B cell (primary cell): ENCODE results near the gene PICK1. TPM values are rescaled to one million over a fixed set of nuclear protein-coding genes. Genes with fewer than 3 reads are reported as not detected.

Experiments used
- ATAC-seq: fragments of 200-7000 bp; cut with Tn5 transposase; one replicate; pipeline ENCODE4 v1.10.0; 2021; ENCODE audit warnings: low read depth, mild to moderate bottlenecking, moderate number of reproducible peaks, moderate library complexity
- CTCF ChIA-PET: fragments of 350-600 bp; sonication (Branson Sonifier 250); formaldehyde crosslinking; loops from one replicate; lab custom pipeline; 2021; ENCODE audit warnings: antibody characterized with exemption, inconsistent platforms; lab: Charles Lee
- POLR2A ChIA-PET: fragments of 350-600 bp; sonication (Branson Sonifier 250); formaldehyde crosslinking; loops from one replicate; lab custom pipeline; 2021; ENCODE audit warnings: antibody characterized with exemption; lab: Charles Lee
- DNase-seq: peaks from one replicate; pipeline ENCODE4 v3.0.0; 2013
- H2AFZ ChIP-seq: 2 replicates; pipeline ENCODE4 v1.6.1; 2012; ENCODE audit warnings: mild to moderate bottlenecking, low read depth, low read length; ENCODE audit not compliant: insufficient read depth, poor library complexity, severe bottlenecking
- H3K27ac ChIP-seq, 2 donors: 1 replicate in 1 of 2; 2 replicates in 1 of 2; pipeline ENCODE4 v1.5.1; 2012 to 2013; ENCODE audit warnings: low read length in 2 of 2, mild to moderate bottlenecking in 2 of 2, moderate library complexity in 1 of 2
- H3K27me3 ChIP-seq, 4 experiments: fragments of 200-600 bp in 1 of 4; sonication (generic) in 1 of 4; replicated peaks in 1 of 4; 1 replicate in 2 of 4; 2 replicates in 2 of 4; pipeline versions ENCODE4 v1.6.1 to v1.7.0; 2013 to 2016; ENCODE audit warnings: low read length in 3 of 4, mild to moderate bottlenecking in 2 of 4, mixed read lengths in 1 of 4, moderate library complexity in 1 of 4; ENCODE audit not compliant: insufficient read depth in 4 of 4, control insufficient read depth in 3 of 4; ENCODE audit errors: control extremely low read depth in 1 of 4
- H3K36me3 ChIP-seq, 2 experiments: replicated peaks in 1 of 2; 1 replicate in 1 of 2; 2 replicates in 1 of 2; pipeline versions ENCODE4 v1.6.1 to v1.7.1; 2013; ENCODE audit warnings: low read length in 1 of 2; ENCODE audit not compliant: insufficient read depth in 2 of 2, control insufficient read depth in 1 of 2; ENCODE audit errors: control extremely low read depth in 1 of 2, extremely low read depth in 1 of 2
- H3K4me1 ChIP-seq, 2 donors: fragments of 200-600 bp in 1 of 2; sonication (generic) in 1 of 2; 1 replicate in 1 of 2; 2 replicates in 1 of 2; pipeline versions ENCODE4 v1.5.1 to v1.6.1; 2013 to 2017; ENCODE audit warnings: low read length in 2 of 2; ENCODE audit not compliant: control insufficient read depth in 2 of 2, insufficient read depth in 2 of 2
- H3K4me2 ChIP-seq: replicated peaks from 2 replicates; pipeline ENCODE3; 2012; ENCODE audit warnings: mild to moderate bottlenecking, low read depth, low read length; ENCODE audit not compliant: poor library complexity, severe bottlenecking
- H3K4me3 ChIP-seq, 5 experiments: fragments of 200-600 bp in 1 of 5; sonication (generic) in 1 of 5; 1 replicate in 3 of 5; 2 replicates in 2 of 5; pipeline versions ENCODE4 v1.5.1 to v1.7.0; 2011 to 2016; ENCODE audit warnings: low read length in 4 of 5, mild to moderate bottlenecking in 4 of 5, low read depth in 2 of 5, control low read depth in 1 of 5, moderate library complexity in 1 of 5; ENCODE audit not compliant: insufficient read depth in 1 of 5; ENCODE audit errors: control extremely low read depth in 1 of 5, extremely low read depth in 1 of 5
- H3K79me2 ChIP-seq: fragments of 200-600 bp; sonication (generic); one replicate; pipeline ENCODE4 v1.6.0; 2016; ENCODE audit warnings: low read length; ENCODE audit not compliant: control insufficient read depth, insufficient read depth
- H3K9ac ChIP-seq: fragments of 200-600 bp; sonication (generic); 2 replicates; pipeline ENCODE4 v1.6.1; 2017; ENCODE audit warnings: mild to moderate bottlenecking, low read length, moderate library complexity
- H3K9me3 ChIP-seq, 3 donors: one replicate each; pipeline versions ENCODE4 v1.6.1 to v1.7.1; 2013; ENCODE audit warnings: low read length in 2 of 3; ENCODE audit not compliant: control insufficient read depth in 2 of 3, insufficient read depth in 1 of 3; ENCODE audit errors: control extremely low read depth in 1 of 3
- H4K20me1 ChIP-seq: 2 replicates; pipeline ENCODE4 v1.6.0; 2012; ENCODE audit warnings: mild to moderate bottlenecking, low read length; ENCODE audit not compliant: insufficient read depth, control insufficient read depth, poor library complexity, severe bottlenecking
- H3K27ac Mint-ChIP-seq: one replicate; pipeline ENCODE4 v1.8.0; 2021; ENCODE audit warnings: mixed read lengths
- H3K27me3 Mint-ChIP-seq: one replicate; pipeline ENCODE4 v1.8.0; 2021; ENCODE audit warnings: mixed read lengths
- H3K4me1 Mint-ChIP-seq: one replicate; pipeline ENCODE4 v1.8.0; 2021; ENCODE audit warnings: mixed read lengths
- H3K4me3 Mint-ChIP-seq: one replicate; pipeline ENCODE4 v1.8.0; 2021; ENCODE audit warnings: mixed read lengths
- H3K9me3 Mint-ChIP-seq: one replicate; pipeline ENCODE4 v1.8.0; 2022; ENCODE audit warnings: mixed read lengths; ENCODE audit not compliant: insufficient read depth
- EZH2 ChIP-seq: IDR thresholded peaks from 2 replicates; pipeline ENCODE4 v1.6.1; 2012; ENCODE audit warnings: borderline replicate concordance, low read depth, mild to moderate bottlenecking, moderate library complexity, low read length; ENCODE audit not compliant: insufficient read depth, poor library complexity, severe bottlenecking
- WGBS: methylation state at CpG from one replicate; pipeline ENCODE4 v1.1.5; 2013; ENCODE audit warnings: missing lambda C conversion rate; ENCODE audit not compliant: insufficient coverage; 5-methylcytosine and 5-hydroxymethylcytosine counted together
- intact Hi-C: fragments of 100-400 bp; cut with micrococcal nuclease; formaldehyde crosslinking; loops from one replicate; pipeline ENCODE4 v1.10.0; 2022
- polyA plus RNA-seq: library from polyadenylated mRNA; depleted of rRNA; stranded (reverse); fragments of >200 nt; gene quantifications from 2 replicates; pipeline ENCODE4 v1.2.3, GENCODE V29; 2012
- total RNA-seq, 2 donors: library from RNA; stranded (reverse); fragments of 120-200 nt in 1 of 2; gene quantifications; 1 replicate in 1 of 2; 2 replicates in 1 of 2; pipeline versions ENCODE4 v1.2.3 to v1.2.4, GENCODE V29; 2013 to 2022
- TF ChIP-seq, protein P1 (sequence below): fragments of 200-600 bp; IDR thresholded peaks from one replicate; pipeline ENCODE4 v1.8.0; 2022; ENCODE audit warnings: antibody characterized with exemption, mild to moderate bottlenecking

The PICK1 gene
- total and polyA plus RNA-seq, 2 donors (not counting 1 experiment from before 2014, with no cell fraction given), result 34.2 to 37.4 TPM

DNA sequence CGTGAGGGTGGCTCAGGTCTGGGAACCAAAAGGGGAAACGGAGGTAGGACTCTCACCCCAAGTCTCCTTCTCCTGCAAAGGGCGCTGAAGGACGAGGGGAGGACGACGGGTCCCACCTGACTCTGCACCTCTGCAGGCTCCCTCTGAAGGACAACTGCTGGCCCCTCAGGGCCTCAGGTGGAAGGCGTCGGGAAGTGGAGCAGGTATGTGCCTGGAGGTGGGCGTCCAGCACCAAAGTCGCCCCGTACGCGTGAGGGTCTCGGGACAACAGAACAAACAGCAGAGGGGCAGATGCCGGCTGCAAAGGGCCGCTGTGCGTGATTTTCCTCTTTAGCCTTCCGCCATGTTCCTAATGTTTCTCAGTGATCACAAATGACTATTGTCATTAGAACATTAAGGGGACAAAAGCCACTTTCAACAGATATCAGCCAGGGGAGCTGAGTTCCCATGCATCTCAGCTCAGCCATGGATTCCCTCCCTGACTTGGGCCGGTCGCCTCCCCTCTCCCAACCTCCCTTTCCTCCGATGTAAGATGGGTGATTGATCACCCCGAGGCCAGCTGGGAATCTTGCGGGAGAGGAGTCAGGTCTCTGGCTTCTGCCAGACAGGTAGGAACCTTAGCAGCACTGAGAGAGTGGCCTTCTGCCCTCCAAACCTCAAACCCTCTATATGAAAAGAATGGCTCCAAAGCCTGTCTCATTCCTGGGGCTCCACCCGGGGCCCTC is 25.9 kb downstream of the PICK1 start:
- intact Hi-C loops, result no loop called here
- WGBS, result 72% methylated on average over 19 of the region's 24 CpGs
- H3K79me2 ChIP-seq, result no peaks in the 10 kb centered on the region
- no peaks in the 10 kb centered on the region for H3K9me3 ChIP-seq
- ATAC-seq, result no peak
- no peak for TF ChIP-seq EZH2
- TF ChIP-seq, protein P1, sequence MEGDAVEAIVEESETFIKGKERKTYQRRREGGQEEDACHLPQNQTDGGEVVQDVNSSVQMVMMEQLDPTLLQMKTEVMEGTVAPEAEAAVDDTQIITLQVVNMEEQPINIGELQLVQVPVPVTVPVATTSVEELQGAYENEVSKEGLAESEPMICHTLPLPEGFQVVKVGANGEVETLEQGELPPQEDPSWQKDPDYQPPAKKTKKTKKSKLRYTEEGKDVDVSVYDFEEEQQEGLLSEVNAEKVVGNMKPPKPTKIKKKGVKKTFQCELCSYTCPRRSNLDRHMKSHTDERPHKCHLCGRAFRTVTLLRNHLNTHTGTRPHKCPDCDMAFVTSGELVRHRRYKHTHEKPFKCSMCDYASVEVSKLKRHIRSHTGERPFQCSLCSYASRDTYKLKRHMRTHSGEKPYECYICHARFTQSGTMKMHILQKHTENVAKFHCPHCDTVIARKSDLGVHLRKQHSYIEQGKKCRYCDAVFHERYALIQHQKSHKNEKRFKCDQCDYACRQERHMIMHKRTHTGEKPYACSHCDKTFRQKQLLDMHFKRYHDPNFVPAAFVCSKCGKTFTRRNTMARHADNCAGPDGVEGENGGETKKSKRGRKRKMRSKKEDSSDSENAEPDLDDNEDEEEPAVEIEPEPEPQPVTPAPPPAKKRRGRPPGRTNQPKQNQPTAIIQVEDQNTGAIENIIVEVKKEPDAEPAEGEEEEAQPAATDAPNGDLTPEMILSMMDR, result no peak
- no peak overlapping the region for H3K4me3 Mint-ChIP-seq
- H3K4me1 Mint-ChIP-seq, result peaks cover 5% of the 10 kb centered on the region
- no peaks in the 10 kb centered on the region for H3K36me3 ChIP-seq
- ChIA-PET POLR2A (no interaction called here), CTCF (no interaction called here)
- H3K9me3 Mint-ChIP-seq, result no peaks in the 10 kb centered on the region
- peaks cover 0 to 42% (median 20%) of the 10 kb centered on the region in 4 experiments for H3K27me3 ChIP-seq
- peak overlapping the region; percentile 66 for H3K4me2 ChIP-seq
- no peak overlapping the region for H3K9ac ChIP-seq
- no peak overlapping the region for H3K4me3 ChIP-seq
- H3K27me3 Mint-ChIP-seq, result peaks cover 26% of the 10 kb centered on the region
- H2AFZ ChIP-seq, result no peak overlapping the region
- H3K27ac ChIP-seq, result no peak overlapping the region
- DNase-seq, result no peak
- no peak overlapping the region for H3K27ac Mint-ChIP-seq
- H4K20me1 ChIP-seq, result no peaks in the 10 kb centered on the region
- peaks cover 17 to 18% of the 10 kb centered on the region in 2 donors for H3K4me1 ChIP-seq

DNA sequence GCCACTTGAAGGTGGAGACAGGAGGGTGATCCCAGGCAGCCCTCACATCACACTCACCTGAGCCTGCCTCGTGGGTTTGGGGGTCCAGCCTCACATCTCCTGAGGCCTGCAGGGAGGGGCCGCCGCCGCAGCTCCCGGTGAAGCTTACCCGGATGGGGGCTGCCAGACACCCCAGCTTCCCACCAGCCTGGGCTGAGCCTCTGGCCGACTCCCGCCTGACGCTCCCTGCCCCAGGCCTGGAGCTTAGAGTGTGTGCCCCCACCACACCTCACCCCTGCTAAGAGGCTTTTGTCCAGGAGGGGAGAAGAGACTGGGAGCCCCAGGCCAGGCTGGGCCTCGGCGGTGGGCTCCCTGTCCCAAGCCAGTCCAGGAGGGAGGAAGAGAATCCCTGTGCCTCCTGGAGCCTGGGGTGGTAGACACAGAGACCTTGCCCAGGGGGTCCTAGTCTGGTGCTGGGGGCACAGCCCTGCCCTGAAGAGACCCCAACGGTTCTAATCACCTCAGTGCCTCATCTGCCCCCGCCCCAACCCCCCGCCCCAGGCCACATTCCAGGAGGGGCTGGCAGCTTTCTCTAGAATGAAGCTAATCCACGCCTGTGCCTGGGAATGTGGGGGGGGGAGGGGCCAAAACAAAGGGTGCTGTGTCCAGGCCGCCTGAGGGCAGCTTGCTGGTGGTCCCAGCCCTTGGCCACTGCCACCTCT is 26.9 kb downstream of the PICK1 start, which contains the start of gene SLC16A8:
Gene SLC16A8, minus strand, starts transcription at position 254 of the 701 bp plus-strand sequence. CDS start 1,311 bp downstream, outside the sequence.
- peaks cover 29% of the 10 kb centered on the region for H3K27me3 Mint-ChIP-seq
- H3K4me3 Mint-ChIP-seq, result no peak within 1 kb of the TSS

More for the DNA sequence above, 26.9 kb downstream of the PICK1 start, which contains the start of gene SLC16A8:
- TF ChIP-seq, protein P1, result no peak
- TF ChIP-seq EZH2, result no peak
- intact Hi-C loops, result no loop called here
- Histone ChIP-seq H3K9me3 (no peaks in the 10 kb centered on the region), H3K9ac (no peak within 1 kb of the TSS), H3K4me1 (peaks cover 17 to 18% of the 10 kb centered on the region in 2 donors), H3K4me3 (no peak within 1 kb of the TSS), H3K36me3 (no peaks in the 10 kb centered on the region), H3K27me3 (peaks cover 0 to 49% (median 23%) of the 10 kb centered on the region in 4 experiments), H3K27ac (no peak within 1 kb of the TSS), H2AFZ (no peak within 1 kb of the TSS), H3K4me2 (peak within 1 kb of the TSS; percentile 66), H3K79me2 (no peaks in the 10 kb centered on the region), H4K20me1 (no peaks in the 10 kb centered on the region)
- 93% methylated on average over 12 of the region's 16 CpGs for WGBS
- no peak within 1 kb of the TSS for H3K27ac Mint-ChIP-seq
- H3K4me1 Mint-ChIP-seq, result peaks cover 5% of the 10 kb centered on the region
- POLR2A ChIA-PET, result interaction anchor here (0.6 kb wide), 1 partner anchor 9 kb away, joined by 5 read pairs; no protein-coding TSS in a partner anchor
- H3K9me3 Mint-ChIP-seq, result no peaks in the 10 kb centered on the region
- DNase-seq, result no peak
- ATAC-seq, result no peak
- CTCF ChIA-PET, result no interaction called here
